HG03354 (cell line): Measurements from ENCODE around the gene SLC38A7.
"Not testable (repeated sequence)": the region's sequence is repeated elsewhere in the genome, so short reads cannot be mapped to it uniquely, and the experiment has no call there.

ENCODE experiments used
- ATAC-seq: cut with Tn5 transposase; IDR thresholded peaks from one replicate; pipeline ENCODE4 v1.9.1; 2021; ENCODE audit warnings: mild to moderate bottlenecking; ENCODE audit not compliant: unreplicated experiment, poor library complexity, severe bottlenecking

Gene SLC38A7

GRCh38 chr16:58684001-58684353 is 593 bp downstream of the SLC38A7 start:
- no peak for ATAC-seq

DNA sequence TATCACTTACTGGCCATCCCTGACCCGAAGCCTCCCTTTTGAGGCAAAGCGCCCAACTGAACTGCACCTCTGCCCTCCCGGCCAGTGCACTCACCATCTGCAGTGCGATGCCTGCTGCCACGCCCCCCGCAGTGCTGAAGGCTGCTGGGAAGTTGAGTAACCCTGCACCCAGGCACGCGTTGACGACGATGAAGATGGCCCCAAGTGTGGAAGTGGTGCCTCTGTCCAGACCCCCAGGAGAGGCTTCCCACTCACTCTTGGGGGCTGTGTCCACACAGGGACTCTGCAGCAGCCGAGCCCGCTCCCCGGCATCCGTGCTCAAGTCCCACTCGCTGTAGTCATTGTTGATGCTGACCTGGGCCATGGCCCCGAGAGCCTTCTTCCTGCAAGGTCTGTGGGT is 4.8 kb downstream of the SLC38A7 start:
- no peak for ATAC-seq

DNA sequence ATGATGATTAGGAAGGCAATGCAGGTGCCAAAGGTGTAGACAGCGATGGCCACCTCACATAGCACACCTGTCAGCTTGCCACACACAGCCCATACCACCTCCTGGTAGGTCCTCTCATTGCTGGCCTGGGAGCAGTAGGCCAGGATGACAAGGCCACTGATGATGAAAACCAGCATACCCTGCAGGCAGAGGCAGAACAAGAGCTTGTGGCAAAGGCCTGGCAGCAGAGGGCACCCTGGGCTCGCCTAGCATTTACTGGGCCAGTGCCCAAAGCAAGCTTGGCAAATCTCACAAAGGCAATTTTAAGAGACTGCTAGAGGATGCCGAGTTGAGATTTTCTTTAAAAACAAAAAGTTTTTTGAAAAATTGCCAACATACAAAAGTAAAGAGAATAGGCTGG is 5.9 kb downstream of the SLC38A7 start:
- no peak for ATAC-seq

- ATAC-seq, result no peak
Observed at GRCh38 chr16:58678269-58678668, 6.3 kb downstream of the SLC38A7 start.

GRCh38 chr16:58670946-58671583 is 13.5 kb downstream of the SLC38A7 start:
- no peak for ATAC-seq

GRCh38 chr16:58670177-58670576 is 14.4 kb downstream of the SLC38A7 start:
- ATAC-seq, result no peak

- no peak for ATAC-seq
Observed at GRCh38 chr16:58665200-58665599, 19.4 kb downstream of the SLC38A7 start.

- peak; percentile 76 for ATAC-seq
Observed at GRCh38 chr16:58661199-58661830, 23.3 kb downstream of the SLC38A7 start.

DNA sequence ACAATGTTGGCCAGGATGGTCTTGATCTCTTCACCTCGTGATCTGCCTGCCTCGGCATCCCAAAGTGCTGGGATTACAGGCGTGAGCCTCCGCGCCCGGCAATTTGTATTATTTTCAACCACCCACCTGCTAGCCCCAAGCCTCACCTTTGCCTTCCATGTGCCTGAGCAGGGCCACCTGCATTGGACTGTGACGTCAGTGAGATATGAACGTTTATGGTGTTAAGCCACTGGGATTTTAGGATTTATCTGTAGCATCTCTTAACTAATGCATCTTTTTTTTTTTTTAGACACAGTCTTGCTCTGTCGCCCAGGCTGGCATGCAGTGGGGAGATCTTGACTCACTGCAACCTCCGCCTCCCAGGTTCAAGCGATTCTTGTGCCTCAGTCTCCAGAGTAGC is 24.7 kb downstream of the SLC38A7 start:
- not testable (repeated sequence) for ATAC-seq

- ATAC-seq, result no peak
Observed at GRCh38 chr16:58658796-58659211, 25.8 kb downstream of the SLC38A7 start.

GRCh38 chr16:58656899-58657298 is 27.7 kb downstream of the SLC38A7 start:
- no peak for ATAC-seq

DNA sequence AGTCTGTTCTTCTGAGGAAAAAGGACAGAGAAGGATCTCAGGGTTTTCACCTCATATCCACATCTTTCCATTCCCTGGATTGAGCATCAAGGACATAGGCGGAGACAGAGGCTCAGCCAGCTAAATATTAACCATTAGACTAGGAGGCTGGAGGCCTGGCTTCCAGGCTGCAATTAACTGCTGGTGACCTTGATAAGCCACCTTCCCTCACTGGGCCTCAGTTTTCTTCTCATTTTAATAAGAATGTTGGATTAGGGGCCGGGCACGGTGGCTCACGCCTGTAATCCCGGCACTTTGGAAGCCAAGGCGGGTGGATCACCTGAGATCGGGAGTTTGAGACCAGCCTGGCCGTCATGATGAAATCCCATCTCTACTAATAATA is 29.4 kb downstream of the SLC38A7 start:
- no peak for ATAC-seq

- ATAC-seq, result no peak
Observed at GRCh38 chr16:58654560-58655214, 29.9 kb downstream of the SLC38A7 start.

DNA sequence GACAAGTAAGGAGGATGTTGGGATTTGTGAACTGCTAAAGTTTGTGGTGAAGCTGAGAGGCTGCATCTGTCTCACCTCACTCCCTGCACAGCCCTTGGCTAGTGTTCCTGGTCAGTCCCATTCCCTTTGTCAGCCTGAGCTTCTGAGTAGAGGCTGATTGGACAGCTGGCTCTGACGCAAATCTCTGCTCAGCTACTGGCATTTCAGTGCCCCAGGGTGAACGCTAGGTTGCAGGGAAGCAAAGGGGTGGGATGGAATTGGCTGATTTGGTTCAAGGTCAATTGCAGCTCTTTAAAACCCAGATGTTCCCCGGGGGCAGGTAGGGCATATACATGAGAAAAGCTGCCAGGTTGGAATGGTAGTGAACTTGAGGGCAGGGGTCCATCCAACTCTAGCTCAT is 31.8 kb downstream of the SLC38A7 start:
- ATAC-seq, result no peak

DNA sequence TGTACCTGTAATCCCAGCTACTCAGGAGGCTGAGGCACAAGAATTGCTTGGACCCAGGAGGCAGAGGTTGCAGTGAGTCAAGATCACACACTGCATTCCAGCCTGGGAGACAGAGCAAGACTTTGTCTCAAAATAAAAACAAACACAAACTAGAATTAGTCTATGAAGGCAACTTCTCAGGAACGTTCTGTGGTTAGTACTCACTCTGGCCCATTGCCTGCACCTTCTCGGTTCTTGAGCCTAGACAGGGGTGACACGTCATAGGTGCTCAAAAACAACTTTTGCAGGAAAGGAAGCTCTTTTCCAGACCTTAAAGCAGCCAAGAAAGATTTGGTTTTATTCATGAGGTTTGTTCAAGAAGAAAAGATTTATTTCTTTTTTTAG is 32.6 kb downstream of the SLC38A7 start:
- no peak for ATAC-seq

DNA sequence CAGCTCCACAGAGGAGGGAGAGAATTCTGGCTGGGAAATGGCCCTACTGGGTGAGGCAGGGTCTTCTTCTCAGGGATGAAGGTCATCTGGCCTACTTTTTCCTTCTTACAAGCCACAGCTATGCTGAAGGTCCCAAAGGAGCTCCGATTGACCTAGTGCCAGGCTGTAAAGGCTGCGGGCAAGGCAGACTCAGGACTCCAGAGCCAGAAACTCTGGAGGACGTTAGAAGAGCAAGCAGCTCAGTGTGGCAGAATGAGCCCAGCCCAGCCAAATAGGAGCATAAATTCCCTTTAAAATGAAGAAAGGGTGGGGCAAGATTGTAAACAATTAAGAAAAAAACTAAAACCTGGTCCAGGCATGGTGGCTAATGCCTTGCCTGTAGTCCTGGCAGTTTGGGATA is 34.9 kb downstream of the SLC38A7 start:
- no peak for ATAC-seq

DNA sequence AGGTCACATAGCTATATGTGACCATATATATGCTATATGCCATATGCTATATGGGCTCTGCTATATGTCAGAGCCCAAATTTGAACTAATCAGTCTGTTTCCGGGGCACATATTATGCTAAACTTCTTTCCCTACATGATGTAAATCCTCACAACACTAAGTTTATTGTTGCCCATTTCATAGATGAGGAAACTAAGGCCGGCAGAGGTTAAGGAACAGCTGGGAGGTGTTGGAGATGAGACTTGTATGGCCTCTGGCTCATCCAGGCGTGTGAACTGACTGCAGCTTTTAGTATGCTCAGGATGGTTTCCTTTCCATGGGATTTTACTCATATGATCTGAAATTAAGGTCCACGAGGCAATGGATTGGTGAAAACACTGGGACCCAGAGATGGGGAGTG is 37.5 kb downstream of the SLC38A7 start:
- no peak for ATAC-seq

DNA sequence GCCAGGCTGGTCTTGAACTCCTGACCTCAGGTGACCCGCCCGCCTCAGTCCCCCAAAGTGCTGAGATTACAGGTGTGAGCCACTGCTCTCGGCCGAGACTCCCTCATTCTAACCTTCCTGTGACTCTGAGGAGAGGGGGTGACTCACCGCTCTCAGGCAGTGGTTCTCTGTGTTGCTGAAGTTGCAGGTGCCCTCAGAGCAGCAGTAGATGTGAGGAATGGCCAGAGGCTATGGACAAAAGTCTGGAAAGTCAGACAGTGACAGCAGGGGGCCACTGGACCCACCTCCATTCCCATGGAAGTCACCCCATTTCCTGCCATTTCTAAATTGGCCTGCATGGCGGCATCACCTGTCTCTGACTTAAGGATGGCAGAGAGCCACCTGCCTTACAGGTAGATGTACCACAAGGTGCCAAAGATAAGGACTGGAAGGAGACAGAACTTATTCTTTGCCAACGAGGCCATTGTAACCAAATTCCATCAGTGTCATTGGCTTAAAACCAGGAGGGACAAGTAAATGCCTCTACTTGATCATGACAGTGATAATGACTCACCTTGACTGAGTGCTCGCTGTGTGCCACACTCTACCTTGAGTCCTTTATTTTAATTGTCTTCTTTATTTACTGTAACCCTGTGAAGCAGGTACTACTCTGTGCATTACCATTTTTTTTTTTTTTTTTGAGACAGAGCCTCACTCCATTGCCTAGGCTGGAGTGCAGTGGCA is 39.6 kb downstream of the SLC38A7 start:
- ATAC-seq, result no peak

DNA sequence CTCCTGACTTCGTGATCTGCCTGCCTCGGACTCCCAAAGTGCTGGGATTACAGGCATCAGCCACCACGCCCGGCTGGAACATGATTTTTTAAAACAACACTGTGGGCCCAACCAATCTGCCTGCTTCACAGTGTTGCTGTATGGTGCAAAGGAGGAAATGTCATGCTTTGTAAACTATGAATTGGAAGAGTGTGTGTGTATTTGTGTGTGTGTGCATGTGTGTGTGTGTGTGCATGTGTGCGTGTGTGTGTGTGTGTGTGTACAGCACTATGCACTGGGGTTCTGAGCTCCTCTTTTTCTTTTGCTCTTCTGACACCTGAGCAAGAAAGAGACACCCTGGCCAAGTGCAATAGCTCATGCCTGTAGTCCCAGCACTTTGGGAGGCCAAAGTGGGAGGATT is 40.5 kb downstream of the SLC38A7 start:
- ATAC-seq, result no peak

DNA sequence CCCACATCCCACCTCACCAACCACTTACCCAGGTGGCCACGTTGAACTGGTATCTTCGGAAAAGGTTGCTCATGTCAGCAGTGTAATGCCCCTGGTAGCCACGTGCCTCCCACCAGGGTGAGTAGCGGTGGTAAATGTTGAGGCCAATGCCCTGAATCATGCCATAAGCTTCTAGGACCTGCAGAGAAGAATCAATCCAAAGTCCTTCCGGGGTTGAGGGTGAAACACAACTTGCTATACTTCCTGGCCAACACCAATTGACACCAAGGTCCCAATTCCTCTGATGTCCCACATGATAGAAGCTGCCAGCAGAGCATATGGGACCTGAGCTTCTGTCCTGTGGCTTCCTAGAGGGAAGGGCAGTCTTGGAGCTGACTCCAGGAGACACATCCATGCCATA is 43.6 kb downstream of the SLC38A7 start:
- no peak for ATAC-seq

GRCh38 chr16:58639836-58640235 is 44.7 kb downstream of the SLC38A7 start:
- ATAC-seq, result no peak
